ENCODE results near the gene RBFA.

The RBFA gene

GRCh38 chr18:80033181-80034067 is 810 bp upstream of the RBFA start:
- DNase-seq: peak; percentile 72

- no peak for DNase-seq
These were observed 695 bp downstream of the RBFA start for GRCh38 chr18:80034852-80035406.

GRCh38 chr18:80035997-80036396 is 1.8 kb downstream of the RBFA start:
- no peak for DNase-seq

GRCh38 chr18:80037300-80037699 is 3.1 kb downstream of the RBFA start:
- DNase-seq: no peak

- DNase-seq: no peak
These were observed 3.8 kb downstream of the RBFA start for GRCh38 chr18:80037869-80038630.

GRCh38 chr18:80040515-80040914 is 6.3 kb downstream of the RBFA start:
- no peak for DNase-seq

GRCh38 chr18:80041424-80041823 is 7.2 kb downstream of the RBFA start:
- DNase-seq: no peak

GRCh38 chr18:80042785-80043184 is 8.6 kb downstream of the RBFA start:
- no peak for DNase-seq

GRCh38 chr18:80044072-80044471 is 9.8 kb downstream of the RBFA start:
- DNase-seq: no peak

GRCh38 chr18:80046011-80046410 is 11.8 kb downstream of the RBFA start:
- DNase-seq: no peak

GRCh38 chr18:80046431-80046830 is 12.2 kb downstream of the RBFA start:
- DNase-seq: no peak

GRCh38 chr18:80046961-80047541 is 12.8 kb downstream of the RBFA start:
- no peak for DNase-seq

- no peak for DNase-seq
These were observed 16.6 kb downstream of the RBFA start for GRCh38 chr18:80050797-80051196.

GRCh38 chr18:80056095-80056494 is 21.9 kb downstream of the RBFA start:
- DNase-seq: no peak

GRCh38 chr18:80059945-80060344 is 25.7 kb downstream of the RBFA start:
- no peak for DNase-seq

GRCh38 chr18:80065705-80066104 is 31.5 kb downstream of the RBFA start:
- no peak for DNase-seq

GRCh38 chr18:80067321-80067720 is 33.1 kb downstream of the RBFA start:
- DNase-seq: no peak

GRCh38 chr18:80067897-80068296 is 33.7 kb downstream of the RBFA start:
- DNase-seq: no peak

GRCh38 chr18:80068571-80069272 is 34.5 kb downstream of the RBFA start:
- DNase-seq: no peak

GRCh38 chr18:80070825-80071224 is 36.6 kb downstream of the RBFA start:
- DNase-seq: no peak

GRCh38 chr18:80074183-80074582 is 39.9 kb downstream of the RBFA start:
- DNase-seq: no peak

- DNase-seq: no peak
These were observed 40.5 kb downstream of the RBFA start for GRCh38 chr18:80074697-80075096.

GRCh38 chr18:80075940-80076339 is 41.7 kb downstream of the RBFA start:
- no peak for DNase-seq
